GM21390 (cell line): ENCODE data around the gene CASP7.
"Not testable (repeated sequence)": the region's sequence is repeated elsewhere in the genome, so short reads cannot be mapped to it uniquely, and the experiment has no call there.

Experiments used
- ATAC-seq: cut with Tn5 transposase; IDR thresholded peaks from one replicate; pipeline ENCODE4 v1.9.1; 2021; ENCODE audit not compliant: unreplicated experiment

The CASP7 gene

GRCh38 chr10:113679463-113680189 lies at the start of gene CASP7:
TSS of gene CASP7 (plus strand) at chr10:113679912. CDS start at chr10:113697494, 17,582 bp downstream.
- peak; percentile 67 for ATAC-seq

GRCh38 chr10:113630929-113631533 lies 48.7 kb upstream of the CASP7 start:
- ATAC-seq = no peak

- no peak for ATAC-seq
Measured at GRCh38 chr10:113631684-113632367, 47.9 kb upstream of the CASP7 start.

GRCh38 chr10:113639966-113640365 lies 39.7 kb upstream of the CASP7 start:
- ATAC-seq = no peak

GRCh38 chr10:113641702-113642101 lies 38.0 kb upstream of the CASP7 start:
- ATAC-seq = no peak

- no peak for ATAC-seq
Measured at GRCh38 chr10:113643183-113643582, 36.5 kb upstream of the CASP7 start.

DNA sequence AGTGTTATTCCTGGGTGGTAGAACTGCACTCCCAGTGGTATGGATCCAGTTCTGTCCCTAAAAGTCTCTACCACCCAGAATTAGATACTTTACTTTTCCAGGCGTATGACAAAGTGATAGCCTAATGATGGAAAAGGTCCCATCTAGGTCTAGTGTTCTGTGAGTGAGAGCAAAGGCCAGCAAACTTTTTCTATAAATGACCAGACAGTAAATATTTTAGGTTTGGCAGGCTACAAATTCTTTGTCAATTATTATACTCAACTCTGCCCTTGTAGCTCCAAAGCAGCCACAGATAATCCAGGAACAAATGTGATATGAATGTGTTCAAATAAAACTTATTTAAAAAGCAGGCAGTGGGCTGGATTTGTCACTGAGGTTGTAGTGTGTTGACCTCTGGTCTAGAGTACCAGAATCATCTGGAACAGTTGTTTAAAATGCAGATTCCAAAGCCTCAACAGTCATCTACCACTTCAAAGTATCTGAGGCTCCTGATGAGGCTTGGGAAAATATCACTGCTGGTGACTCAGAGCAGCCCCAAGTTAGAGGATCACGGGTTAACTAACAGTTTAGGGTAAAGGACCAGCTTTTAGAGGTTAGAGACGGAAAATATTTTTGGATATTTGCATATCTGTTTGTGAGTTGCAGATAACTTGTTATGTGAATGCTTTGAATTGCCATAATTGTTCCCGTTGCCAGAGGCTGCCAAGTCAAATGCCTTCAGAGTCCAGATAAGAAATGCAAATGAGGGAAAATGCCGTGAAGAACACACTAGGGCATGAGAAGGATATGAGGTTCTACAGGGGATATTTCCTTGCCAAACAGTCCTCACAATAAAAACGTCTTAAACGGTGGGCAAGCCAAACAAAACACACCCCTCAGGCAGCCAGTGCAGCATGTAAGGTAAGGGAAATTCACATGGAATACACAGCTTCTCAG lies 35.3 kb upstream of the CASP7 start:
- no peak for ATAC-seq

- no peak for ATAC-seq
Measured at GRCh38 chr10:113646336-113647201, 33.1 kb upstream of the CASP7 start.

DNA sequence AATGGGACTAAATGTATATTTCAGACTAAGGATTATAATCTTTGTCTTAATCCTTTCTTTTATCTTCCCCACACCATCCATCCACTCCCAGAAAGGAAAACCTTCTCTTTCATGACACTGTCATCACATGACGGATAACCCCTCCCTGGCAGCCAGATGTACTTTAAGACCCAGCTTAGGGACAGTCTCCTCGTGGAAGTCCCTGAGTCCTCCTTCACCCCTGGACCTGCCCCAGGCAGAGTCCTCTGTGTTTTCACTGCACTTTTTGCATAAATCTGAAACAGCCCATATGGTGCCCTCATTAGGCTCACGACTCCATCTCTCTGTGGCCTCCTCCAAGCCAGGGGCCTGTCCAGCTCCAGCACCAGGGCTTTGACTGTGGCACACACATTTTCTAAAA lies 31.9 kb upstream of the CASP7 start:
- ATAC-seq = no peak

DNA sequence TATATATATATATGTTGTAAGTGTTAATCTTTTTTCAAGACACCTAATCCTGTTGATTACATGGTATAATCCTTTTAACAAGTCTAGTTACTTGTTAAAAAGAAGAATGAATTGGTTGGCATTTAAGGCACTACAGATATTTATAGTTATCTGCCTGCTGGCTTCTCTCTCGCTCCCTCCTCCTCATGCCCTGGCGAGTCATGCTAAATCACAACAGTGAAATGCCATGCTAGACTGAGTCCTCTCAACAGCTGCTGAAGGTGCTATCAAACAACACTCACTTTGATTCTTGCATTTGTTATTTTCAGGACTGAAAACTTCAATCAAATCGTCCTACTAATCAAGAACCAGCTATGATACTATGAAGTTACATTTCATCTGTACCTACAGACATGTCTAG lies 31.2 kb upstream of the CASP7 start:
- ATAC-seq = no peak

DNA sequence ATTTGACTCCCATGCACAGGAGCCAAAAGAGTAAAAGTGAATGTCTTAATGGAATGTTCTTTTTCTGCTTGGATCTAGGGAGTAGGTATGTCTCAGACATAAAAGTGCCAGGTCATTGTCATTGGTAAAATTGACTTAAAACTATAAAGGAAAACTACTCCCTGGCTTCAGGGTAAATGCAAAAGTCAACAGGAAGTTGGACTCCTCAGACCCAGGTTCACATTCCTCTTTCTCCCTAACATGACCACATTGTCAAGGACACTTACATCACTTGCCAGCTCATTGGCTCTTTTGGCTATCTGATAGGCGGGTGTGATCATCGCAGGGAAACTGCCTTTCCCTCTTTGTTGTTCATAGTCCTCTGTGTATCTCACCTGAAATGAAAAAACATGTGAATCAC lies 29.5 kb upstream of the CASP7 start:
- ATAC-seq = no peak

- no peak for ATAC-seq
Measured at GRCh38 chr10:113651021-113651420, 28.7 kb upstream of the CASP7 start.

DNA sequence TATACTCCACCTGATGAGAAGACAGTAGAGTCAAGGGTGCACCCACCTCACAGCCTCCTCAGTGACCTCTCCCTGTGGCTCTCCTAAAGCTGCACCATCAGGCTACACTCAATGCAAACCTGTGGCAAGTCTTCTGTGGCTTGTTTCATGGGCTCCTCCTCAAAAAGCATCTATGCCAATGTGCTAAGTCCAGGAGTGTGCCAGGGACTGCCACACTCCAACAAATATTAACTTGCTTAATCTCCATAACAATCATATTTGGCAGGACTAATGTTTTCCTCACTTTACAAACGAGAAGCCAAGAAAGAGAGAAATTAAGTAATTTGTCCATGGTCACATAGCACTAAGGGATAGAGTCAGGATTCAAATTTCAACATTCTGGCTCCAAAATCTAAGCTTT lies 27.8 kb upstream of the CASP7 start:
- no peak for ATAC-seq

GRCh38 chr10:113652456-113652855 lies 27.3 kb upstream of the CASP7 start:
- not testable (repeated sequence) for ATAC-seq

DNA sequence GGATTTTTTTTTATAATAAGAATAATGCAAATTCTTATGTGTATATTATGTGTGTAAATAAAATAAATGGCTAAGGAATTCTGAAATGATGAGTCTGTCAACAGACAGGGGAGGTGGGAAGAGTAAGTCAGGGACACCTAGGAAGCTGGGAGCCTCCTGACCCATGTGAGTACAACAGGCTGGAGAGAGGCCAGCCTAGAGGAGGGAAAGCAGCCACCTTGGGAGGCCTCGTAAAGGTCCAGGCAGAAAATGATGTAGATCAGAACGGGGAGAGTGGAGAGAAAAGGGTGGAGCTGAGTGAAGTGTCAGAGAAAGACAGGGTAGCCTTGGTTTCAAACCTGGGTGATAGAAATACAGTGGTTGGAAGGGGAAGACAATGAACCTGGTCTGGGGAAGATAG lies 22.8 kb upstream of the CASP7 start:
- no peak for ATAC-seq

DNA sequence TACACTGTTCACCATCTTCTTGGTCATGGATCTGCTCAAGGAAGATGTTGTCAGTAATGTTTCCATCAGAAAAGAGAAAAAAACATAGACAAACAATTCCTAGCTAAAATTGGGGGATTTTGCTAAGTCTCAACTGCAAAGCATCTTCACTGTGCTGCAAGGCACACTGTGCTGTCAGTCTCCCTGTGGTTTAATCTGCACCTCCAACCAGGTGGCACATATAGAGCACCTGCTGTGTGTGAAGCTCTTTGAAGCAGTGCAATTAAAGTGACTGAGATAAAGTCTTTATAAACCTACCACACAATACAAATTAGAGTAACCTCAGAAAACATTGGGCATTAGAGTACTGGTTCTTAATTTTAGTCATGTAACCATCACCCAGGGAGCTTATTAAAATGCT lies 22.2 kb upstream of the CASP7 start:
- no peak for ATAC-seq

GRCh38 chr10:113661332-113661731 lies 18.4 kb upstream of the CASP7 start:
- ATAC-seq = no peak

- no peak for ATAC-seq
Measured at GRCh38 chr10:113663142-113663541, 16.6 kb upstream of the CASP7 start.

DNA sequence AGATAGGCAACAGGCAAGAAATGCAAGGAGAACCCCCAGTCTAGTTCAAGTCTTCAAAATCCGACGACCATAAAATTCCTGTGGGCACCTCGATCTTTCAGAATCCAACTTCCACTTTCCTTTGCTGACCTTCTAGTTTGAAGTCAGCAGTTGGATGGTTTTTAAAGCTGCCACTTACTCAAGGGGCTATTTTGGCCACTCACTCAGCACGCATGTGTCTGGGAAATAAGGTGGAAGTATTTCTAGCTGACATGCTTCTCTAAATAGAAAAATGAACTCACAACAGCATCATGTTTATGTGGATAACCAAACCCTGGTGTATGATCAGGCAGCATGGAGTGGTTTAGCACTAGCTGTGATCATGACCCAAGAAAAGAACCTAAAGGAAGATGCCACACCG lies 15.8 kb upstream of the CASP7 start, which contains the start of gene NRAP:
NRAP (minus strand) TSS at position 134 of the 400 bp plus-strand sequence. CDS start 159 bp downstream, outside the sequence.
- ATAC-seq = no peak

DNA sequence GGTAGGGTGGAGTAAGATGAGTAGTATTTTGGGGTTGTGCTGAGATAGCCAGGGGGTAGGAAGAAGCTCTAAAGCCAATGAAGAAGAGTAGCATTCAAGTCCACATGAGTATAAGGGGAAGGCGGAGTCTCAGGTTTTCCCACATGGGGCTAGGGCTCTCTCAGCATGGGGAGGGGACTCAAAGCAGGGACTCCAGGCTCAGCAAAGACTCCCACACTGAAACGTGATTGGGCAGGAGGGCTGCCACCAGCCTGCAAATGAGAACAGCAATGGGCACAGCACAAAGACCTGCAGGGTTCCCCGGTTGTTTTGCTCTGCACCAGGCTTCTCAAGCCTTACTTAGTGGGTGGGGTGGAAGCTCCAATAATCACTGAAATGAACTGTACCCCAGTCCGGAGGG lies 14.4 kb upstream of the CASP7 start:
- ATAC-seq = no peak
